ENCODE measurements around the gene JARID2.

JARID2 gene

GRCh38 chr6:15493437-15494168, 247.7 kb downstream of the JARID2 start:
- DNase-seq (ENCODE audit: low read depth) = no peak

- no peak for DNase-seq (ENCODE audit: low read depth)
Observed at GRCh38 chr6:15495375-15495901, 249.6 kb downstream of the JARID2 start.

- DNase-seq (ENCODE audit: low read depth) = no peak
Observed at GRCh38 chr6:15496345-15497131, 250.7 kb downstream of the JARID2 start.

- DNase-seq (ENCODE audit: low read depth) = no peak
Observed at GRCh38 chr6:15498640-15499039, 252.8 kb downstream of the JARID2 start.

GRCh38 chr6:15499125-15499524, 253.3 kb downstream of the JARID2 start:
- no peak for DNase-seq (ENCODE audit: low read depth)

- no peak for DNase-seq (ENCODE audit: low read depth)
Observed at GRCh38 chr6:15499591-15499990, 253.7 kb downstream of the JARID2 start.

- DNase-seq (ENCODE audit: low read depth) = no peak
Observed at GRCh38 chr6:15500078-15500740, 254.3 kb downstream of the JARID2 start.

GRCh38 chr6:15500901-15501825, 255.3 kb downstream of the JARID2 start:
- DNase-seq (ENCODE audit: low read depth) = no peak

- DNase-seq (ENCODE audit: low read depth) = no peak
Observed at GRCh38 chr6:15501826-15502445, 256.1 kb downstream of the JARID2 start.

- DNase-seq (ENCODE audit: low read depth) = no peak
Observed at GRCh38 chr6:15502446-15503345, 256.8 kb downstream of the JARID2 start.

- no peak for DNase-seq (ENCODE audit: low read depth)
Observed at GRCh38 chr6:15503346-15503680, 257.4 kb downstream of the JARID2 start.

GRCh38 chr6:15504040-15504495, 258.2 kb downstream of the JARID2 start:
- DNase-seq (ENCODE audit: low read depth) = no peak

- DNase-seq (ENCODE audit: low read depth) = peak; percentile 98
Observed at GRCh38 chr6:15504581-15505350, 258.9 kb downstream of the JARID2 start.

- no peak for DNase-seq (ENCODE audit: low read depth)
Observed at GRCh38 chr6:15505463-15505918, 259.6 kb downstream of the JARID2 start.

GRCh38 chr6:15506066-15506465, 260.2 kb downstream of the JARID2 start:
- no peak for DNase-seq (ENCODE audit: low read depth)

GRCh38 chr6:15507221-15507620, 261.4 kb downstream of the JARID2 start:
- no peak for DNase-seq (ENCODE audit: low read depth)

- DNase-seq (ENCODE audit: low read depth) = no peak
Observed at GRCh38 chr6:15507746-15508145, 261.9 kb downstream of the JARID2 start.

GRCh38 chr6:15508441-15508871, 262.6 kb downstream of the JARID2 start:
- no peak for DNase-seq (ENCODE audit: low read depth)

- DNase-seq (ENCODE audit: low read depth) = no peak
Observed at GRCh38 chr6:15508931-15509330, 263.1 kb downstream of the JARID2 start.
